Activated B cell treated with CpG ODN at 0.5 μM for 24 hours (primary cell): Measurements from ENCODE around the gene ENKD1. TPM values are rescaled to one million over a fixed set of nuclear protein-coding genes. Genes with fewer than 3 reads are reported as not detected.

Source experiments
- ATAC-seq: fragments of 200-7000 bp; cut with Tn5 transposase; one replicate; pipeline ENCODE4 v1.10.0; 2021; ENCODE audit warnings: low read depth, mild to moderate bottlenecking, moderate library complexity
- CTCF ChIA-PET: fragments of 350-600 bp; sonication (Branson Sonifier 250); formaldehyde crosslinking; loops from one replicate; lab custom pipeline; 2021; ENCODE audit warnings: antibody characterized with exemption; lab: Charles Lee
- POLR2A ChIA-PET: fragments of 350-600 bp; sonication (Branson Sonifier 250); formaldehyde crosslinking; loops from one replicate; lab custom pipeline; 2021; ENCODE audit warnings: antibody characterized with exemption; lab: Charles Lee
- DNase-seq: peaks from one replicate; pipeline ENCODE4 v3.0.0; 2022
- H3K27ac Mint-ChIP-seq: one replicate; pipeline ENCODE4 v1.8.0; 2020; ENCODE audit warnings: mixed read lengths
- H3K27me3 Mint-ChIP-seq: one replicate; pipeline ENCODE4 v1.8.0; 2021; ENCODE audit warnings: mixed read lengths
- H3K36me3 Mint-ChIP-seq: one replicate; pipeline ENCODE4 v1.8.0; 2021; ENCODE audit warnings: low read depth, mixed read lengths
- H3K4me1 Mint-ChIP-seq: one replicate; pipeline ENCODE4 v1.8.0; 2021; ENCODE audit warnings: mixed read lengths
- H3K4me3 Mint-ChIP-seq: one replicate; pipeline ENCODE4 v1.8.0; 2020; ENCODE audit warnings: mild to moderate bottlenecking, mixed read lengths
- H3K9me3 Mint-ChIP-seq: one replicate; pipeline ENCODE4 v1.8.0; 2020; ENCODE audit warnings: mixed read lengths
- intact Hi-C: fragments of 100-400 bp; cut with micrococcal nuclease; formaldehyde crosslinking; loops from one replicate; pipeline ENCODE4 v1.15.1; 2024
- total RNA-seq: library from RNA; stranded (reverse); gene quantifications from 2 replicates; pipeline ENCODE4 v1.2.3, GENCODE V29; 2022
- TF ChIP-seq, protein P1 (sequence below): fragments of 200-600 bp; IDR thresholded peaks from one replicate; pipeline ENCODE4 v1.8.0; 2022; ENCODE audit warnings: antibody characterized with exemption, mild to moderate bottlenecking

The ENKD1 gene
- total RNA-seq, 1 donor from 2014 or later = 8.9 TPM

DNA sequence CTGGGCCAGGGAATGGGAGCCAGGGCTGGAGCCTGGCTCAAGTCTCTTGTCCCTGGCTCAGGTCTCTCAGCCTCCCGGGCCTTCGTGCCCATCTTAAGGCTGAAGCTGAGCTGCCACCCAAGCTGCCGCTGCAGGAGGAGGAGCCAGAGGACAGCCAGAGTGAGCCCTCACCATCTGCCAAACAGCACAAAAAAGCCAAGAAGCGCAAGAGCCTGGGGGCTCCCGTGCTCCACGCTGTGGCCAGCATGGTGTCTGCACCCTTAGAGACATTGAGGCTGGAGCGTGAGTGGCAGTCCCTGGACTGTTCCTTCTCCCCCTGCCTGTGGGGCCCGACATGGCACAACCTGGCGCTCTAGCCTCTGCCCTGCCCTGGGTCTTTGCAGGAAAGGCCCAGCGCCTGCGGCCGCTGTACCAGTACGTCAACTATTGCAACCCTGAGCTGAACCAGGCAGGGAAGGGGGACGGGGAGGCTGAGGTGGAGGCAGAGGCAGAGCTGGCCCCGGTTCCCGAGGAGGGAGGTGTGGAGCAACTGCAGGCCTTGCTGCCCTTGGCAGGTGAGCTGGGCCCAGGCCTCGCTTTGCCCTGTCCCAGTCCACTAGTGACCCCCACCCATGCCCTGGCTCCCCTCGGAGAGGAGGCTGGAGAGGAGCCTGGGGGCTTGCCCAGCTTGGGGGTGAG lies 1.4 kb upstream of the ENKD1 start:
- ATAC-seq = peak; percentile 84
- Mint-ChIP-seq H3K27ac (peak overlapping the region; percentile 85), H3K9me3 (no peaks in the 10 kb centered on the region), H3K27me3 (no peaks in the 10 kb centered on the region), H3K4me3 (peak overlapping the region; percentile 87), H3K4me1 (peaks cover 49% of the 10 kb centered on the region), H3K36me3 (no peaks in the 10 kb centered on the region)
- intact Hi-C loops = loop anchor here (1.0 to 10.0 kb wide), 12 partner anchors 106 to 567 kb away; partner anchors contain the start of genes ATP6V0D1, B3GNT9, CTCF and ESRP2
- TF ChIP-seq, protein P1, sequence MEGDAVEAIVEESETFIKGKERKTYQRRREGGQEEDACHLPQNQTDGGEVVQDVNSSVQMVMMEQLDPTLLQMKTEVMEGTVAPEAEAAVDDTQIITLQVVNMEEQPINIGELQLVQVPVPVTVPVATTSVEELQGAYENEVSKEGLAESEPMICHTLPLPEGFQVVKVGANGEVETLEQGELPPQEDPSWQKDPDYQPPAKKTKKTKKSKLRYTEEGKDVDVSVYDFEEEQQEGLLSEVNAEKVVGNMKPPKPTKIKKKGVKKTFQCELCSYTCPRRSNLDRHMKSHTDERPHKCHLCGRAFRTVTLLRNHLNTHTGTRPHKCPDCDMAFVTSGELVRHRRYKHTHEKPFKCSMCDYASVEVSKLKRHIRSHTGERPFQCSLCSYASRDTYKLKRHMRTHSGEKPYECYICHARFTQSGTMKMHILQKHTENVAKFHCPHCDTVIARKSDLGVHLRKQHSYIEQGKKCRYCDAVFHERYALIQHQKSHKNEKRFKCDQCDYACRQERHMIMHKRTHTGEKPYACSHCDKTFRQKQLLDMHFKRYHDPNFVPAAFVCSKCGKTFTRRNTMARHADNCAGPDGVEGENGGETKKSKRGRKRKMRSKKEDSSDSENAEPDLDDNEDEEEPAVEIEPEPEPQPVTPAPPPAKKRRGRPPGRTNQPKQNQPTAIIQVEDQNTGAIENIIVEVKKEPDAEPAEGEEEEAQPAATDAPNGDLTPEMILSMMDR = no peak
- CTCF ChIA-PET = interaction anchor here (0.6 to 6.6 kb wide), 15 partner anchors 24 to 187 kb away, joined by 3 to 61 read pairs (median 5); partner anchors contain the start of genes ATP6V0D1 and CARMIL2
- POLR2A ChIA-PET = interaction anchor here (0.6 to 2.5 kb wide), 11 partner anchors 18 to 417 kb away, joined by 3 to 9 read pairs (median 3); partner anchors contain the start of genes CARMIL2, CTCF, GFOD2 and NFATC3
- peak; percentile 66 for DNase-seq

DNA sequence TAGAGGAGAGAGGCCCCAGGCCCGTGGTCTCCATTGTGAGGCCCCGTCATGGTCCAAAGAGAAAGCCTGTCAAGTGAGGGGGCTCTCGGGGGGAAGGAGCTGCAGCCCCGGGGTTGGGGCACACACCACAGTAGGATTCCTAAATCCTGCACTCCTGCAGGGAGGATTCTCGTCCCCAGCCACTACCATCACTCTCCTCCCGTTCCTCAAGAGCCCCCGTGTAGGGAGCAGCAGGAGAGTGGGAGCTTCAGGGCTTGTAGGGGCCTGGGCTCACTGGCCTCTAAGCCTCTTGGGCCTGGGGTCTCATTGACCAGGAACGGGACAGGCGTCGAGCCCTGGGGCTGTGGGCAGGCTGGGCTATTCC lies 885 bp upstream of the ENKD1 start:
- no peak for ATAC-seq
- peak overlapping the region; percentile 85 for H3K27ac Mint-ChIP-seq

DNA sequence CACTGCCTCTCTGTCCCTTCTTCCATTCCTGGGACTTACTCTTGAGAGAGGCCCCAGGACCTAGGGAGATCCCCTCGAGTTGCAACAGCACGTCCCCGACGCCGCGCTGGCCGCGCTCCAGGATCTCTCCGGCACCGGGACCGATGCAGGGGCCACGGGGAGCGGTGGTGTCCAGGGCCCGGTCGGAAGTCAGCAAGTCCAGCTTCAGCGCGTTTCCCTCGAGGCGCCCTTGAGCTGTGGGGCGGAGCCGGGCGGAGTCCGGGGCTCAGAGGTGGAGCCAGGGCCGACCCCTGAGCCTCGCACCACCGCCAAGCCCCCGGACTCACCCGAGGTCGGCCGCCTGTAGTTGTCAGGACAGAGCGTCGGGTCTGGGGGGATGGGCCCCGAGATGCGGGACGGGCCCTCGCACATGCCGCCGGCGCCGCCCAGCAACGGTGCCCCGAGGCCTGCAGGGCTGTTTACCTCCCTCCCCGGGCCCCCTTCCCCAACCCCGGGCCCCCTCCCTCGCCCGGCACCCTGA lies 458 bp downstream of the ENKD1 start:
- DNase-seq = no peak
- CTCF ChIA-PET = interaction anchor here (1.1 to 6.6 kb wide), 6 partner anchors 22 to 185 kb away, joined by 3 to 61 read pairs (median 14); partner anchors contain the start of genes ATP6V0D1 and CARMIL2
- POLR2A ChIA-PET = interaction anchor here (0.7 to 2.5 kb wide), 4 partner anchors 21 to 145 kb away, joined by 3 to 9 read pairs (median 5); partner anchors contain the start of gene CARMIL2

More for the DNA sequence above, 885 bp upstream of the ENKD1 start:
- Mint-ChIP-seq H3K27me3 (no peaks in the 10 kb centered on the region), H3K9me3 (no peaks in the 10 kb centered on the region), H3K36me3 (no peaks in the 10 kb centered on the region), H3K4me1 (peaks cover 43% of the 10 kb centered on the region), H3K4me3 (peak overlapping the region; percentile 87)
- DNase-seq = no peak
- intact Hi-C loops = loop anchor here (5.0 to 10.0 kb wide), 5 partner anchors 240 to 567 kb away; partner anchors contain the start of genes B3GNT9, ESRP2, FBXL8 and TRADD
- ChIA-PET CTCF (interaction anchor here (0.6 to 6.6 kb wide), 15 partner anchors 23 to 186 kb away, joined by 3 to 61 read pairs (median 5); partner anchors contain the start of genes ATP6V0D1 and CARMIL2), POLR2A (interaction anchor here (0.7 to 2.5 kb wide), 7 partner anchors 51 to 418 kb away, joined by 3 to 9 read pairs (median 5); partner anchors contain the start of genes ATP6V0D1, CTCF, GFOD2 and NFATC3)
- TF ChIP-seq, protein P1 = no peak

DNA sequence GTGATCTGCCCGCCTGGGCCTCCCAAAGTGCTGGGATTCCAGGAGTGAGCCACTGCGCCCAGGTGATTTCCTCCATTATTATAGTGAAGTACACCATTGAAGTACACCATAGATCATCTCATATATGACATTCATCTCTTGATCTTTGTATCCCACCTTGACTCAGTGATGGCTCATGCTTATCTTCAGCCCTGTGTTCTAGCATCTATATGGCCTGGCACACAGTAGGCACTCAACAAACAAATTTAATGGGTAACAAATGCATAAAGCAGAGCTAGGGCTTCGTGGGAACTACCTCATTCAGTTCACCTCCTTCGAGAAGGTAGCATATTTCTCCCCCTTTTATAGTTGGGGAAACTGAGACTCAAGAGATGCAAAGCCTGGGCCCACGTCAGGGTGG lies 952 bp downstream of the ENKD1 start:
- TF ChIP-seq, protein P1 = no peak
- intact Hi-C loops = loop anchor here (5.0 to 10.0 kb wide), 5 partner anchors 238 to 569 kb away; partner anchors contain the start of genes B3GNT9, ESRP2, FBXL8 and TRADD
- no peaks in the 10 kb centered on the region for H3K9me3 Mint-ChIP-seq
- peak overlapping the region; percentile 69 for H3K4me3 Mint-ChIP-seq
- H3K27ac Mint-ChIP-seq = no peak overlapping the region
- H3K27me3 Mint-ChIP-seq = no peaks in the 10 kb centered on the region
- CTCF ChIA-PET = interaction anchor here (1.1 to 6.6 kb wide), 3 partner anchors 21 to 172 kb away, joined by 4 to 44 read pairs (median 15); partner anchors contain the start of gene CARMIL2
- no peak for DNase-seq
- peaks cover 51% of the 10 kb centered on the region for H3K4me1 Mint-ChIP-seq
- no peak for ATAC-seq
- POLR2A ChIA-PET = interaction anchor here (0.9 to 1.9 kb wide), 3 partner anchors 20 to 118 kb away, joined by 3 to 6 read pairs (median 4); no protein-coding TSS in a partner anchor
- H3K36me3 Mint-ChIP-seq = peaks cover under 1% of the 10 kb centered on the region

More for the DNA sequence above, 458 bp downstream of the ENKD1 start:
- Mint-ChIP-seq H3K4me1 (peaks cover 50% of the 10 kb centered on the region), H3K9me3 (no peaks in the 10 kb centered on the region), H3K36me3 (no peaks in the 10 kb centered on the region), H3K27ac (no peak overlapping the region), H3K4me3 (peak overlapping the region; percentile 69), H3K27me3 (no peaks in the 10 kb centered on the region)
- TF ChIP-seq, protein P1 = no peak
- intact Hi-C loops = loop anchor here (5.0 to 10.0 kb wide), 5 partner anchors 239 to 569 kb away; partner anchors contain the start of genes B3GNT9, ESRP2, FBXL8 and TRADD
- no peak for ATAC-seq
